ENCODE measurements around the gene NOS1AP. TPM values are rescaled to one million over a fixed set of nuclear protein-coding genes. Genes with fewer than 3 reads are reported as not detected.

NOS1AP gene
- total and polyA plus RNA-seq, 2 donors (not counting 3 experiments of a cell fraction or from before 2014, with no cell fraction given) = 1.3 to 5.4 TPM

DNA sequence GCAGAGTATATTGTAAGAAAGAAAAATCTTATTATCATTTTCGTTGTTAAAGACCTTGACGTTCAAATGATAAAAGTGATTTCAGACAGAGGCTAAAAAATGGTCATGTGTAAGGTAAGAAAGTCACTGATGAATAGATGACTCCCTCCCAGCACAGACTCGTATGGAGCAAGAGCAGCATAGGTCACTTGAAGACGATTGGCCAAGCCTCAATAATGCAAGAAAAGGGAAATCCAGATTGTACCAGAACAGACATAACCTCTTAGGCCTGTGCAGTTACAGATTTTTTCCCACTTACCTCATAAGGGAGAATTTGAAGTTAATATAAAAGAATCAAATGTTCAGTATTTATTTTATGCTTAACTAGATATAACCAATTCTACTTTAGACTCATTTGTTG is 29.5 kb upstream of the NOS1AP start:
- H3K9me1 ChIP-seq (replicated peaks; ENCODE audit: control insufficient read depth, extremely low read depth, insufficient read depth, low read length) = no peaks in the 10 kb centered on the region
- no TSS peak for BruUV-seq (replicated peaks)

DNA sequence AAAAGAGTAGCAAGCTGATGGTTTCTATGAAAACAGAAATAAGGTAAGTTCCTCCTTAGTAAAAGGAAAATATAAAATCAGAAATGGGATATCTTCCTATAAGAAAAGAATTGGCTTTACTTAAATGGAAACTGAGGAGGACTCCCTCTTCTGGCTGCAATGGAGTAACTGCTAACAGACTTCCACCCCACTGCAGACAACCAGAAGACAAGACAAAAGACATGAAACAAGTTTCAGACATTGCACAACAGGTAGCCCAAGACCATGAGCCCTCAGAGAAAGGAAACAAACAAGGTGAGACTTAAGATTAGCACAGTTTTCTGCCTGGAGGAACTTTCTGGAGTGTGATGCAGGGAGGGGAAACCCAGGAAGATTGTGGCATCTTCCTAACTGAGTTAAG is 28.8 kb upstream of the NOS1AP start:
- Histone ChIP-seq H3K9ac (replicated peaks; ENCODE audit: extremely low read depth, insufficient read depth, low read length) (no peak overlapping the region), H3K36me3 (ENCODE audit: control insufficient read depth in 2 of 2, extremely low read depth in 1 of 2, insufficient read depth in 2 of 2, low read length in 2 of 2) (no peaks in the 10 kb centered on the region), H3K4me1 (ENCODE audit: control insufficient read depth, extremely low read depth, insufficient read depth, low read length) (peaks cover under 1% of the 10 kb centered on the region), H3K4me2 (ENCODE audit: insufficient read depth, low read length) (no peak overlapping the region), H3K9me3 (replicated peaks; ENCODE audit: control insufficient read depth, insufficient read depth, low read length) (no peaks in the 10 kb centered on the region), H3K27ac (ENCODE audit: insufficient read depth, low read depth, low read length) (no peak overlapping the region), H3K4me3 (replicated peaks in 1 of 3; ENCODE audit: insufficient read depth in 1 of 3, low read depth in 1 of 3, low read length in 3 of 3) (no peak overlapping the region), H3K79me2 (ENCODE audit: control insufficient read depth, insufficient read depth, low read length) (no peaks in the 10 kb centered on the region), H3K9me1 (replicated peaks; ENCODE audit: control insufficient read depth, extremely low read depth, insufficient read depth, low read length) (no peaks in the 10 kb centered on the region), H3K27me3 (ENCODE audit: control insufficient read depth in 2 of 2, insufficient read depth in 2 of 2, low read length in 2 of 2) (peaks cover 0 to 2% of the 10 kb centered on the region in 2 experiments), H2AFZ (ENCODE audit: low read depth, low read length) (no peak overlapping the region), H4K20me1 (replicated peaks; ENCODE audit: control insufficient read depth, extremely low read depth, insufficient read depth, low read length) (no peaks in the 10 kb centered on the region)
- FAIRE-seq (peak; percentile 63), DNase-seq (ENCODE audit: low read depth, low spot score) (peak; percentile 40)
- intact Hi-C loops (cut with micrococcal nuclease) (loop anchor here (2.0 kb wide), 1 partner anchor 14 kb away; no protein-coding TSS in a partner anchor), dilution Hi-C loops (cut with MboI; ENCODE audit: extremely low pct_ligation_motif_present, low sequenced_read_pairs) (no loop called here)
- no TSS peak for BruUV-seq (replicated peaks)
- TF ChIP-seq, protein P1, sequence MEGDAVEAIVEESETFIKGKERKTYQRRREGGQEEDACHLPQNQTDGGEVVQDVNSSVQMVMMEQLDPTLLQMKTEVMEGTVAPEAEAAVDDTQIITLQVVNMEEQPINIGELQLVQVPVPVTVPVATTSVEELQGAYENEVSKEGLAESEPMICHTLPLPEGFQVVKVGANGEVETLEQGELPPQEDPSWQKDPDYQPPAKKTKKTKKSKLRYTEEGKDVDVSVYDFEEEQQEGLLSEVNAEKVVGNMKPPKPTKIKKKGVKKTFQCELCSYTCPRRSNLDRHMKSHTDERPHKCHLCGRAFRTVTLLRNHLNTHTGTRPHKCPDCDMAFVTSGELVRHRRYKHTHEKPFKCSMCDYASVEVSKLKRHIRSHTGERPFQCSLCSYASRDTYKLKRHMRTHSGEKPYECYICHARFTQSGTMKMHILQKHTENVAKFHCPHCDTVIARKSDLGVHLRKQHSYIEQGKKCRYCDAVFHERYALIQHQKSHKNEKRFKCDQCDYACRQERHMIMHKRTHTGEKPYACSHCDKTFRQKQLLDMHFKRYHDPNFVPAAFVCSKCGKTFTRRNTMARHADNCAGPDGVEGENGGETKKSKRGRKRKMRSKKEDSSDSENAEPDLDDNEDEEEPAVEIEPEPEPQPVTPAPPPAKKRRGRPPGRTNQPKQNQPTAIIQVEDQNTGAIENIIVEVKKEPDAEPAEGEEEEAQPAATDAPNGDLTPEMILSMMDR (IDR thresholded peaks at IDR 0.05; ENCODE audit: extremely low read depth in 1 of 2, insufficient read depth in 1 of 2, low read depth in 1 of 2, low read length in 2 of 2) = peak; percentile 45 to 65
- TF ChIP-seq, protein P2, sequence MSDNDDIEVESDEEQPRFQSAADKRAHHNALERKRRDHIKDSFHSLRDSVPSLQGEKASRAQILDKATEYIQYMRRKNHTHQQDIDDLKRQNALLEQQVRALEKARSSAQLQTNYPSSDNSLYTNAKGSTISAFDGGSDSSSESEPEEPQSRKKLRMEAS (IDR thresholded peaks at IDR 0.05; ENCODE audit: insufficient read depth, insufficient read length) = no peak
- no peak for TF ChIP-seq EZH2 (IDR thresholded peaks at IDR 0.05; ENCODE audit: borderline replicate concordance, low read depth, low read length, severe bottlenecking)
- no peak for TF ChIP-seq GATA2 (IDR thresholded peaks at IDR 0.05; ENCODE audit: insufficient read depth, insufficient read length, low read depth, low read length)
- no peak for TF ChIP-seq MYC (IDR thresholded peaks at IDR 0.05; ENCODE audit: low read depth, low read length)
- CTCF ChIA-PET = interaction anchor here (1.7 to 1.8 kb wide), 2 partner anchors 15 to 248 kb away, joined by 4 to 15 read pairs; no protein-coding TSS in a partner anchor
- POLR2A ChIA-PET = no interaction called here

More for the DNA sequence above, 29.5 kb upstream of the NOS1AP start:
- Histone ChIP-seq H3K79me2 (ENCODE audit: control insufficient read depth, insufficient read depth, low read length) (no peaks in the 10 kb centered on the region), H4K20me1 (replicated peaks; ENCODE audit: control insufficient read depth, extremely low read depth, insufficient read depth, low read length) (no peaks in the 10 kb centered on the region), H3K27me3 (ENCODE audit: control insufficient read depth in 2 of 2, insufficient read depth in 2 of 2, low read length in 2 of 2) (peaks cover 0 to 2% of the 10 kb centered on the region in 2 experiments), H2AFZ (ENCODE audit: low read depth, low read length) (no peak overlapping the region), H3K4me1 (ENCODE audit: control insufficient read depth, extremely low read depth, insufficient read depth, low read length) (peaks cover 6% of the 10 kb centered on the region), H3K4me2 (ENCODE audit: insufficient read depth, low read length) (no peak overlapping the region), H3K27ac (ENCODE audit: insufficient read depth, low read depth, low read length) (no peak overlapping the region), H3K36me3 (ENCODE audit: control insufficient read depth in 2 of 2, extremely low read depth in 1 of 2, insufficient read depth in 2 of 2, low read length in 2 of 2) (no peaks in the 10 kb centered on the region), H3K4me3 (replicated peaks in 1 of 3; ENCODE audit: insufficient read depth in 1 of 3, low read depth in 1 of 3, low read length in 3 of 3) (no peak overlapping the region), H3K9ac (replicated peaks; ENCODE audit: extremely low read depth, insufficient read depth, low read length) (no peak overlapping the region), H3K9me3 (replicated peaks; ENCODE audit: control insufficient read depth, insufficient read depth, low read length) (no peaks in the 10 kb centered on the region)
- intact Hi-C loops (cut with micrococcal nuclease) = loop anchor here (2.0 kb wide), 1 partner anchor 15 kb away; no protein-coding TSS in a partner anchor
- ChIA-PET POLR2A (no interaction called here), CTCF (interaction anchor here (1.7 to 9.5 kb wide), 3 partner anchors 16 to 247 kb away, joined by 4 to 754 read pairs (median 15); no protein-coding TSS in a partner anchor)
- dilution Hi-C loops (cut with MboI; ENCODE audit: extremely low pct_ligation_motif_present, low sequenced_read_pairs) = no loop called here
- DNase-seq (ENCODE audit: low read depth, low spot score) (no peak), FAIRE-seq (peak; percentile 44)
- TF ChIP-seq FOS (IDR thresholded peaks at IDR 0.05; ENCODE audit: borderline replicate concordance, insufficient read depth, low read length) (no peak), POLR2A (IDR thresholded peaks at IDR 0.05; ENCODE audit: low read depth, low read length) (no peak), EZH2 (IDR thresholded peaks at IDR 0.05; ENCODE audit: borderline replicate concordance, low read depth, low read length, severe bottlenecking) (no peak), GATA2 (IDR thresholded peaks at IDR 0.05; ENCODE audit: insufficient read depth, insufficient read length, low read depth, low read length) (no peak), POLR2AphosphoS5 (IDR thresholded peaks at IDR 0.05; ENCODE audit: insufficient read depth, low read depth, low read length) (no peak)
